Upper lobe of left lung (tissue), 4 donors: ENCODE data around the gene ANKS1A.

ENCODE experiments used
- POLR2AphosphoS5 ChIP-seq, 2 donors: sonication (generic); formaldehyde crosslinking; IDR thresholded peaks; one replicate each; pipeline ENCODE4 v1.5.1; 2017; ENCODE audit warnings: antibody characterized with exemption in 2 of 2
- TF ChIP-seq, protein P1 (sequence below), 6 experiments: fragments of 450-650 bp in 4 of 6; fragments of 200-600 bp in 2 of 6; sonication (generic) in 2 of 6; IDR thresholded peaks; one replicate each; pipeline ENCODE4 v1.5.1; 2016 to 2019; ENCODE audit warnings: antibody characterized with exemption in 6 of 6

DNA sequence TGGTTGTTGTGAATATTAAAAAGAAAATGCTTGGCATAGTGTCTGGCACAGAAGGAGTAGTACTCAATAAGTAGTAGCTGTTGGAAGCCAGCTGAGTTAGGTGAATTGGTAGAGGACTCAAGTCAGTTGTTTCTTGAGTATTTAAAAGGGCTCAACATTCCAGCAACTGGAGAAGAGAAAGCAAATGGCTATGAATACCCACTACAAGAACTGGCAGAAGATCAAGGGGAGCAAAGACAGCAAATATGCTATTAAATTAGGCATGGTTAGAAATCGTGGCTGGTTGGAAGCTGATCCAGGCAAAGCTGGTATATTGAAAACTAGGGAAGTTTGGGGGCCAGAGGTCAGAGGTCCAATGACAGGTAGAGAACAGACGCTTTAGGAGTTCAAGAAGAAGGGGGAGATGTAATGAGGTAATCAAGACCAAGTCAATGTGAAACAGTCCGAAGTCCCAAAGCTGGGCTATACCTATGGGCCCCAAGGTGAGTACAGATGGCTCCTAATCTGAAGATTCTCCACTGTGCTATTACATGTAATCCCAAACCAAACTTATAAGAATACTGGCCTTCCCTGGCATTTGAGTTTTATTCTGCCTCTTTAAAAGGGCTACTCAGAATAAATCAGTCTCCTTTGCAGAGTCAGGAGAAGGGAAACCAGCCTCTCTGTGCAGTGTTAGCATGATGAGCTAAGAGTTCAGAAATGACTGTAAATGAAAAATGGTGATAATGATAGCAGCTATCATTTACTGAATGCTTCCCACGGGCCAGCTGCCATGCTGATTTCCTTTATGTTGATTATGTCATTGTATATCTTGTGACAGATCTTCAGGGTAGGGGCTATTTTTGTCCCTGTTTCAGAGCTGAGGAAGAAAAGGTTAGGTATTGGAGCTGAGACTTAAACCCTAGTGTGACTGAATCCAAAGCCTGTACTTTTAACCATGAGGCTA is 122.3 kb downstream of the ANKS1A start:
- TF ChIP-seq, protein P1, sequence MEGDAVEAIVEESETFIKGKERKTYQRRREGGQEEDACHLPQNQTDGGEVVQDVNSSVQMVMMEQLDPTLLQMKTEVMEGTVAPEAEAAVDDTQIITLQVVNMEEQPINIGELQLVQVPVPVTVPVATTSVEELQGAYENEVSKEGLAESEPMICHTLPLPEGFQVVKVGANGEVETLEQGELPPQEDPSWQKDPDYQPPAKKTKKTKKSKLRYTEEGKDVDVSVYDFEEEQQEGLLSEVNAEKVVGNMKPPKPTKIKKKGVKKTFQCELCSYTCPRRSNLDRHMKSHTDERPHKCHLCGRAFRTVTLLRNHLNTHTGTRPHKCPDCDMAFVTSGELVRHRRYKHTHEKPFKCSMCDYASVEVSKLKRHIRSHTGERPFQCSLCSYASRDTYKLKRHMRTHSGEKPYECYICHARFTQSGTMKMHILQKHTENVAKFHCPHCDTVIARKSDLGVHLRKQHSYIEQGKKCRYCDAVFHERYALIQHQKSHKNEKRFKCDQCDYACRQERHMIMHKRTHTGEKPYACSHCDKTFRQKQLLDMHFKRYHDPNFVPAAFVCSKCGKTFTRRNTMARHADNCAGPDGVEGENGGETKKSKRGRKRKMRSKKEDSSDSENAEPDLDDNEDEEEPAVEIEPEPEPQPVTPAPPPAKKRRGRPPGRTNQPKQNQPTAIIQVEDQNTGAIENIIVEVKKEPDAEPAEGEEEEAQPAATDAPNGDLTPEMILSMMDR (IDR thresholded peaks at IDR 0.05): no peak
- no peak for TF ChIP-seq POLR2AphosphoS5 (IDR thresholded peaks at IDR 0.05)
